ENCODE measurements around the gene NAA15.
"Not testable (repeated sequence)": the region's sequence is repeated elsewhere in the genome, so short reads cannot be mapped to it uniquely, and the experiment has no call there.

Gene NAA15

DNA sequence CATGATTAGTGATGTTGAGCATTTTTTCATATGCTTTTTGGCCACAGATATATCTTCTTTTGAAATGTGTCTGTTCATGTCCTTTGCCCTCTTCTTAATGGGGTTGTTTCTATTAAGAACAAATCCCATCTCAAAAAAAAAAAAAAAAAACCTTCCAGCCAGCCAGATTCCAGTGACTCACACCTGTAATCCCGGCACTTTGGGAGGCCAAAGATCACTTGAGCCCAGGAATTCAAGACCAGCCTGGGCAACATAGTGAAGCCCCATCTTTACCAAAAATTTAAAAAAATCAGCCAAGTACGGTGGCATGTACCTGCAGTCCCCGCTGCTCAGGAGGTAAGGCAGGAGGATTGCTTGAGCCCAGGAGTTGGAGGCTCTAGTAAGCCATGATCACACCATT lies 157.7 kb downstream of the NAA15 start:
- H3K27me3 Mint-ChIP-seq, result no peaks in the 10 kb centered on the region
- peaks cover 64% of the 10 kb centered on the region for H3K4me1 Mint-ChIP-seq (ENCODE audit: low read depth)
- no peak overlapping the region for H3K27ac Mint-ChIP-seq
- H3K9me3 Mint-ChIP-seq (ENCODE audit: low read depth), result no peaks in the 10 kb centered on the region
- no peak overlapping the region for H3K4me3 Mint-ChIP-seq
- peaks cover 3% of the 10 kb centered on the region for H3K36me3 Mint-ChIP-seq

- H3K4me1 Mint-ChIP-seq (ENCODE audit: low read depth), result peaks cover 53% of the 10 kb centered on the region
- peaks cover 3% of the 10 kb centered on the region for H3K36me3 Mint-ChIP-seq
- no peak overlapping the region for H3K4me3 Mint-ChIP-seq
- H3K27ac Mint-ChIP-seq, result no peak overlapping the region
- H3K27me3 Mint-ChIP-seq, result no peaks in the 10 kb centered on the region
- no peaks in the 10 kb centered on the region for H3K9me3 Mint-ChIP-seq (ENCODE audit: low read depth)
Observed at GRCh38 chr4:139460565-139460964, 159.3 kb downstream of the NAA15 start.

GRCh38 chr4:139461022-139461628 lies 159.8 kb downstream of the NAA15 start:
- Mint-ChIP-seq H3K9me3 (ENCODE audit: low read depth) (no peaks in the 10 kb centered on the region), H3K4me1 (ENCODE audit: low read depth) (peaks cover 48% of the 10 kb centered on the region), H3K4me3 (no peak overlapping the region), H3K36me3 (peaks cover 3% of the 10 kb centered on the region), H3K27ac (no peak overlapping the region), H3K27me3 (no peaks in the 10 kb centered on the region)

DNA sequence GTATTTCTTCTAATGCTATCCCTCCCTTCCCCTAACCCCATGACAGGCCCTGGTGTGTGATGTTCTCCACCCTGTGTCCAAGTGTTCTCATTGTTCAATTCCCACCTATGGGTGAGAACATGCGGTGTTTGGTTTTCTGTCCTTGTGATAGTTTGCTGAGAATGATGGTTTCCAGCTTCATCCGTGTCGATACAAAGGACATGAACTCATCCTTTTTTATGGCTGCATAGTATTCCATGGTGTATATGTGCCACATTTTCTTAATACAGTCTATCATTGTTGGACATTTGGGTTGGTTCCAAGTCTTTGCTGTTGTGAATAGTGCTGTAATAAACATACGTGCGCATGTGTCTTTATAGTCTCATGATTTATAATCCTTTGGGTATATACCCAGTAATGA lies 163.2 kb downstream of the NAA15 start:
- H3K4me3 Mint-ChIP-seq; H3K27ac Mint-ChIP-seq; H3K9me3 Mint-ChIP-seq (ENCODE audit: low read depth); H3K27me3 Mint-ChIP-seq: not testable (repeated sequence)
- H3K36me3 Mint-ChIP-seq, result peaks cover 14% of the 10 kb centered on the region
- peaks cover 21% of the 10 kb centered on the region for H3K4me1 Mint-ChIP-seq (ENCODE audit: low read depth)

GRCh38 chr4:139465922-139466321 lies 164.6 kb downstream of the NAA15 start:
- Mint-ChIP-seq H3K36me3 (peaks cover 19% of the 10 kb centered on the region), H3K9me3 (ENCODE audit: low read depth) (peaks cover 8% of the 10 kb centered on the region), H3K27me3 (no peaks in the 10 kb centered on the region), H3K4me3 (no peak overlapping the region), H3K27ac (no peak overlapping the region), H3K4me1 (ENCODE audit: low read depth) (peaks cover 16% of the 10 kb centered on the region)

DNA sequence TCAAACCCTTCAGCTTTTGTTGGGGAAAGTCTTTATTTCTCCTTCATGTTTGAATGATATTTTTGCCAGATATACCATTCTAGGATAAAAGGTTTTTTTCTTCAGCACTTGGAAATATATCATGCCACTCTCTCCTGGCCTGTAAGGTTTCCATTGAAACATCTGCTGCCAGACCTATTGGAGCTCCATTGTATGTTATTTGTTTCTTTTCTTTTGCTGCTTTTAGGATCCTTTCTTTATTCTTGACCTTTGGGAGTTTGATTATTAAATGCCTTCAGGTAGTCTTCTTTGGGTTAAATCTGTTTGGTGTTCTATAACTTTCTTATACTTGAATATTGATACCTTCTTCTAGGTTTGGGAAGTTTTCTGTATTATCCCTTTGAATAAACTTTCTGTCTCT lies 167.5 kb downstream of the NAA15 start:
- peaks cover 34% of the 10 kb centered on the region for H3K36me3 Mint-ChIP-seq
- H3K27me3 Mint-ChIP-seq, H3K4me3 Mint-ChIP-seq, H3K27ac Mint-ChIP-seq: not testable (repeated sequence)
- H3K4me1 Mint-ChIP-seq (ENCODE audit: low read depth), result peaks cover 11% of the 10 kb centered on the region
- H3K9me3 Mint-ChIP-seq (ENCODE audit: low read depth), result peaks cover 16% of the 10 kb centered on the region

DNA sequence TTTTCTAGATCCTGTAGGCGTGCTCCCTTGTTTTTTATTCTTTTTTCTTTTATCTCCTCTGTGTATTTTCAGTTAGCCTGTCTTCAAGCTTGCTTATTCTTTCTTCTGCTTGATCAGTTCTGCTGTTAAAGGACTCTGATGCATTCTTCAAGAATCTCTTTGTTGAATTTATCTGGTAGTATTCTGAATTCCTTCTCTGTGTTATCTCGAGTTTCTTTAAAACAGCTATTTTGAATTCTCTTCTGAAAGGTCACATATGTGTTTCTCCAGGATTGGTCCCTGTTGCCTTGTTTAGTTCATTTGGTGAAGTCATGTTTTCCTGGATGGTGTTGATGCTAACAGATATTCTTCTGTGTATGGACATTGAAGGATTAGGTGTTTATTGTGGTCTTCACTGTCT lies 167.9 kb downstream of the NAA15 start:
- H3K9me3 Mint-ChIP-seq (ENCODE audit: low read depth), result peaks cover 16% of the 10 kb centered on the region
- no peak overlapping the region for H3K4me3 Mint-ChIP-seq
- H3K27ac Mint-ChIP-seq, result no peak overlapping the region
- peaks cover 34% of the 10 kb centered on the region for H3K36me3 Mint-ChIP-seq
- no peaks in the 10 kb centered on the region for H3K27me3 Mint-ChIP-seq
- peaks cover 11% of the 10 kb centered on the region for H3K4me1 Mint-ChIP-seq (ENCODE audit: low read depth)

Data from activated naive CD8-positive, alpha-beta T cell (primary cell).